Stimulated activated CD8-positive, alpha-beta memory T cell treated with anti-CD3 and anti-CD28 coated beads, Interleukin-7, amount 100 ng/mL, for 1 hour (primary cell): ENCODE results near the gene PFDN2.

Experiments used
- DNase-seq, 2 donors: peaks; one replicate each; pipeline ENCODE4 v3.0.0-alpha.2; 2020; ENCODE audit warnings: low read depth in 2 of 2

Gene PFDN2

DNA sequence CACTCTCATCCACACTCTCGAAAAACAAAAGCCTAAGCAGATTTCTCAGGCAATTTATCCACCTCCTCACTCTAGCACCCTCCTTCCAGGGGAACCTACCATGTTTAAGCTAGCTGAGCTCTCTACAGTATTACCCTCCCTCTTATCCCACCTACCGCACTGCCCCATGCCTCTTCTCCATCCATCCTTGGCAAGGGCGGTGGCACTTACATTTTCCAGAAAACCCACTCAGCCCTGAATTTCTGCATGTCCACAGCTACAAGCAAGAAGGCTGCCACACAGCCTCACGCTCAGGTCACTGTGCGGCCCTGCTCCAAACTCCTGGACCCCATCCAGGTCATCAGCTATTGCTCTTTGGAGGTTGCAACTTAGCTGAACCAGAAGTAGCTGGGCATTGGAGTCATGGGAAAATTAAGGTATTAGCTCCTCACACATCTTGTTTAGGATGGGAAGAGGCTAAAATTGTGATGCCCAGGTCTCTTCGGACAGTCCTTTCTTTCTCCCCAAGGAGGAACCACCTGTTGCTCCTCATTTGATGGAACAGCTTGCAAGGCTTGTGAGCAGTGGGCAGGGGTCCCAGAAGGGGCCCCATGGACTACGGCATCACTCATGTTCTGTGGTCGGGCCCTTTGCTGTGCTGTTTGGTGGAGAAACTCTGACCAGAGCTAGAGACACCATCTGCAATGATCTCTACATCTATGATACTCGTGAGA lies 18.6 kb downstream of the PFDN2 start:
- DNase-seq: no peak

DNA sequence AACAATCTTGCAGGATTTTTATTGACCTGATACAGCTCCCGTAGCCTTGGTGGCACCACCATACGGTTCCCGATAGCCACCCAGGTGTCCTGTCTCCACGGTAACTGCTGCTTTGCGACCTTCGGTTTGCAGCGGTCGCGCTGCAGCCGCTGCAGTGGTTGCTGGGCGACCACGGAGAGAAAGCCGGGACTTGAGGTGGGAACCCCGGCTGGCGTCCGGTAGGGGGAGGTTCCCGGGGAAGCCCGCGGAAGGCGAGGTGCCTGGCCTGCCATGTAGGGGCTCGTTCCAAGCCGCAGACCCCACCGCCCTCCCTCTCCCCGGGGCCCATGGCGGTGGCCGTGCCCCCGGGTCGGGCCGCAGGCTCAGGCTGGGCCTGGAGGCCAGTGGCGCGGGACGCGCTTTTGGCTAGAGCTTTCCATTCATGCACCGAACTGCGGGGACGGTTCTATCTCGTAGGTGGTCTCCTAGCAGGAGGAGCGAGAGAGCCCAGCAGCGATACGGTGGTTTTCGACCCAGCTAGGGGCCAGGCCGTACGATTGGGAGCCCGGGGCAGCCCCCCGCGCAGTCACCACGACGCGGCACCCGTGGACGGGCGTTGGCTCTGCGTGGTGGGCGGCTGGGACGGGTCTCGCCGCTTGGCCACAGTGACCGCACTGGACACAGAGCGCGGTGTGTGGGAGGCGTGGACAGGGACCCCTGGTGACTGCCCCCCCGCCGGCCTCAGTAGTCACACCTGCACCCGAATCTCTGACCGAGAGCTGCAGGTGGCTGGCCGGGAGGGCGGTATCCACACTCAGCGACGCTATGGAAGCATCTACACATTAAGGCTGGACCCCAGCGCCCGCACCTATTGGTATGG lies 19.4 kb downstream of the PFDN2 start, which contains the start of gene KLHDC9:
Gene KLHDC9 (plus strand): TSS at position 152 of the 859 bp plus-strand sequence. CDS start 175 bp downstream, at position 327.
- DNase-seq: peak; percentile 36

- DNase-seq: no peak
These were observed 21.3 kb downstream of the PFDN2 start for GRCh38 chr1:161096530-161096929.

DNA sequence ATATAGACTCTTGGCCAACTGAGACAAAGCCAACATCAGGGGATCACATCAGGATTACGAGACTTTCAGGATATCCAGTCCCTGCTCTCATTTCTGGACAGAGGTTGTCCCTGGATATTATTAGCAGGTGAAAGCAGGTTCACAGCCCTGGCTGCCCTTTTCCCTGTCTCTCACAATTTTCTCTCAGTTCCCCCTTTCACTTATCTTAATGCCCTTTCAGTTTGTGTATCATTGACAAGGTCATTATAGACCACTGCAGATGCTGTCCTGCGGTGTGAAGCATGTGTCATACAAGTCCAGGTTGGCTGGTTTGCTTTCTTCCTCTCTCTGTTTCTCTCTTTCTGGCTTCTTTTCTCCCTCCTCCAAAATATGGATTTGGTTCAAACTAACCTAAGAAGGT lies 21.8 kb downstream of the PFDN2 start:
- DNase-seq: no peak

- DNase-seq: no peak
These were observed 22.6 kb downstream of the PFDN2 start for GRCh38 chr1:161095230-161095629.

DNA sequence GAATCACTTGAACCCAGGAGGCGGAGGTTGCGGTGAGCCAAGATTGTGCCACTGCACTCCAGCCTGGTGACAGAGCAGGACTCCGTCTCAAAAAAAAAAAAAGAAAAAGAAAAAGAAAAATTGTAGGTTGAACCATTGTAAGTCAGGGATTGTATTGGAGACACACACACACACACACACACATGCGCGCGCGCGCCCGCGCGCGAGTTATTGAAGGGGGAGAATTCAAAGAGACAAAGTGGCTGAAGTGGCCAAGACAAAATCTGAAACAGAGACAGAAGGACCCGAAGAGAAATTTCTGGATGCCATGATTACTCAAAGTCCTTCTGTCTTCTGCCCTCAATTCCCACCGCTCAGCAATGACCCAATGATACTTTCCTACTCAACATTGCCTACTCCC lies 23.4 kb downstream of the PFDN2 start:
- DNase-seq: no peak

- DNase-seq: no peak
These were observed 25.2 kb downstream of the PFDN2 start for GRCh38 chr1:161092621-161093028.

GRCh38 chr1:161091796-161092507 lies 25.9 kb downstream of the PFDN2 start:
- DNase-seq: no peak

GRCh38 chr1:161091093-161091492 lies 26.7 kb downstream of the PFDN2 start:
- DNase-seq: no peak

DNA sequence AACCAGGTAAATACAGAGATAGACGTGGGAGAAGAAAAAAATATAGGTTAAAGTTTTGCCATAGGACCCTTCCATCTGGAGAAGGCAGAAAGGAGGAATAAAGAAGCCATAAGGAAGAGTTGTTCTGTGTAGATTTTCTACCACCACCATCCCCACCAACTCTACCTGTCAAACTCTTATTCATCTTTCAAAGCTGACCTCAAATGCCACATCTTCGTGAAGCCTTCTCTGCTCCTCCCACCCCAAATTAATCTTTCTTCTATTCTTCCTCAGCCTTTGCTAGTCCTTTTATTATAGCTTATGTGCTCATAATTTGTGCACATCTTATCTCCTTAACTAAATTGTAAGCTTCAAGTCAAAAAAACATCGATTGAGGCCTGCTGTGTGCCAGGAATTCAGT lies 27.2 kb downstream of the PFDN2 start:
- no peak for DNase-seq

DNA sequence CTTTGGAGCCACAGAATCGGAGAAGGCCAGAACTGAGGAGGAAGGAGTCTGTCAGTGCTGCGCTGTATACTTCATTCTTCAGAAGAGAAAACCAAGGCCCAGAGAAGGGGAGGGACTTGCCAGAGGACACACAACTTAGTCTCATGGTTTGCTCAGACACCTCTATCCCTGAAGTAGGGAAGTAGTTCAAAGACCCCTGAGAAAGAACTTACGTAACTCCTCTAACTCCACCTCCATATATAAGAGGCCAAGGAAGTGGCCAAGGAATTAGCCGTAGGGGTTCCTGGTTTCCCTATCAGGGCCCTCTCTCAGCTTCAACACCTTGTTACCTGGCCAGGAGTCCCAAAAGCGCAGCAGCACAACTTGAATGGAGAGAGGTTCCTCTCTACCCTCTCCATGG lies 27.9 kb downstream of the PFDN2 start:
- DNase-seq: no peak

DNA sequence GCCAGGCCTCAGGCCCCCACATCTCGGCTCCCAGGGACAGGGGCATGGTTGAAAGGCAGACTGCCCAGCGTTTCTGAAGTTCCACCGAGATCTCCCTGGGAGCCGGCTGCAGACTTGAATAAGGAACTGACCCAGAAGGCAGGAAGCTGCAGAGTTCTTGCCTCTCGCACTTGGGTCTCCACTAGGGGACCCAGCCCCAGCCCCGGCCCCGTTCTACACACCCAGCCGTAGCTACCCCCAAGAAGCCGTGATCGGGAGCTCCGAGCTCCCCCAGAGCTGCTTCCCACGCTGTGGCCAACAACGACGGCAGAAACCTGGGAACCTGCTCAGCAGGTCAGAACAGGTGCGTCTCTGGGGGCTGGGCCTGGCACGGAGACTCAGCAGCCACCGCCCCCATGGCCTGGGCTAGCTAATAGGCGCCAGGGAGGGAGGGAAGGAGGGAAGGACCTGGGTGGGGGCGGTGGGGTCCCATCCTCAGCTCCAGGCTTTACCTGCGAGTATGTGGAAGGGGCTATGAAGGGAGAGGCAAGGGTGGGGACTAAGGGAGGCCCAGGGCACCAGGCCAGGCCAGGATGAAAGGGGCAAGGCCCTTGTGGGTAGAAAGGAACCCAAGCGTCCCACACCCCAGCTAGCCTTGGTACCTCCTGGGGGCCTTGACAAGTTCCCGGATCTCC lies 28.4 kb downstream of the PFDN2 start, which contains the start of gene NECTIN4:
Gene NECTIN4 (minus strand): TSS at position 308 of the 674 bp plus-strand sequence. CDS start 262 bp downstream, at position 46.
- no peak for DNase-seq

- DNase-seq: no peak
These were observed 29.2 kb downstream of the PFDN2 start for GRCh38 chr1:161088587-161089110.

GRCh38 chr1:161086457-161086856 lies 31.4 kb downstream of the PFDN2 start:
- no peak for DNase-seq

DNA sequence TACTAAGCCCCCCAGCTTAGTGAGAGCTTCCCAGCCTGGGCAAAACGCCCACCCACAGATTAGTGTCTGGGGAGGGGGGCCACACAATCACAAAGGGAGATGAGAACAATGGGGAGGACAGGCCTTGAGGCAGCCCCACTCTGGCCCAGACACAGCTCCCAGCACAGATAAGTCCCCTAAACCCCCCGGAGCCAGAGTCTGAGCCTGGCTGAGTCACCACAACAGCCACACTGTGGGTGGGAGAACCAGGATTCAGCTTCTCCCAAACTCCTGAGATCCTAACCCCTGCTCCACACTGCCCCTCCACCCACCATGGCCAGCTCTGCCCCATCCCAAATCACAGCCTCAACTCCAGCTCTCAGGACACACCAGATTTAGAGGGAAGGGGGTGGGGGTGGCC lies 32.7 kb downstream of the PFDN2 start:
- DNase-seq: no peak

DNA sequence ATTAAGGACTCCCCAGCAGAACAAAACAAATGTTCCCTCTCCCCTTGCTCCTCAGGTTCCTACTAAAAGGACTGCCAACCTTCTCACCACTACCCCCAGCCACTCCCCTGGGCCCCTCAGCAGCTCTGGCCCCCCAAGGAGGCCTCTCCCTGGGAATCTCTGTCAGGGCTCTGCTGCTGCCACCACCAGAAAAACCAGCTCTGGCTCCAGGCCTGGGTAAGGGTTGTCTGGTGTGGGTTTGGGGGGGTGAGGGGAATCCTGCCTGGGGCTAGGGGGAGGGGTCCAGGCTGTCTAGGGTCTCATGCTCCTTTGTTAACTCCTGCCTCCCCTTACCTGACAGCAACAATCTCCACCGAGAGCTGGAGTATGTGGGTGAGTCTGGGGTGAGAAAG lies 33.2 kb downstream of the PFDN2 start:
- no peak for DNase-seq

- DNase-seq: no peak
These were observed 33.9 kb downstream of the PFDN2 start for GRCh38 chr1:161083748-161084596.

GRCh38 chr1:161082996-161083747 lies 34.7 kb downstream of the PFDN2 start:
- DNase-seq: no peak

DNA sequence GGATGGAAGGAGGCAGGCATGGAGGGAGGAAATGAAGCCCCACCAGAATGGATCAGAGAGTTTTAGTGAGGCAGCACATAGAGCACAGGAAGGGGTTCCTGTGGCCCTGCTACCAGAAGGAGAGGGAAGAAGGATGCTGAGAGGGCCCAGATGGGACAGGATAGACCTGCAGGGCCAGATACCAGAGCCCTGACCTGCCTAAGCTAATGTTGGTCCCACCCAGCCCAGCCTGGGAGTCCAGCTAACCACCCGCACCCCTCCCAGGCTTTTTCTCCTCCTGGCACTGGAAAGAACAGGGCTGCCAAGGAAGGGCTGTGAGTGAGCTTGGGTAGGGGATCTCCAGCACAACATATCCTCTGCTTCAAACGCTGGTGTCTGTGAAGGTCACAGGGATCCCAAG lies 35.4 kb downstream of the PFDN2 start:
- DNase-seq: no peak

DNA sequence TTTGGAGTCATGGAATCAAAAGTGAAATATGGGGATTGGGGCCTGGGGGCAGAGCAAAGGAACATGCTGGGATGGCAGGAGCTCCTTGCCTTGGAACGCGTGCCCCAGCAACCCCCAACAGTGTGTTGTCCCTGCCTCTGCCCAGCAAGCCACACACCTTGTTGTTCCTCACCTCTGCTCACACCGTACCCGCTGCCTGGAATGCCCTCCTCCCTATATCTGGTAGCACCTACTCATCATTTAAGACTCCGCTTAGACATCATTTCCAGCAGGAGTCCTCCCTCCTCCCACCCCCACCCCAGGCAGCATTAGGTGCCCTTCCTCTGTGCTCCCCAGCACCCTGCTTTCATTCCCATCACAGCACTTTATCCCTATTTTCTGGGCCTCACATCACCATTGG lies 36.3 kb downstream of the PFDN2 start:
- DNase-seq: no peak
